HG02798 (cell line): ENCODE measurements around the gene SPATA2.

Experiments
- ATAC-seq: cut with Tn5 transposase; IDR thresholded peaks from one replicate; pipeline ENCODE4 v1.9.1; 2021; ENCODE audit warnings: mild to moderate bottlenecking; ENCODE audit not compliant: unreplicated experiment, poor library complexity

The SPATA2 gene

DNA sequence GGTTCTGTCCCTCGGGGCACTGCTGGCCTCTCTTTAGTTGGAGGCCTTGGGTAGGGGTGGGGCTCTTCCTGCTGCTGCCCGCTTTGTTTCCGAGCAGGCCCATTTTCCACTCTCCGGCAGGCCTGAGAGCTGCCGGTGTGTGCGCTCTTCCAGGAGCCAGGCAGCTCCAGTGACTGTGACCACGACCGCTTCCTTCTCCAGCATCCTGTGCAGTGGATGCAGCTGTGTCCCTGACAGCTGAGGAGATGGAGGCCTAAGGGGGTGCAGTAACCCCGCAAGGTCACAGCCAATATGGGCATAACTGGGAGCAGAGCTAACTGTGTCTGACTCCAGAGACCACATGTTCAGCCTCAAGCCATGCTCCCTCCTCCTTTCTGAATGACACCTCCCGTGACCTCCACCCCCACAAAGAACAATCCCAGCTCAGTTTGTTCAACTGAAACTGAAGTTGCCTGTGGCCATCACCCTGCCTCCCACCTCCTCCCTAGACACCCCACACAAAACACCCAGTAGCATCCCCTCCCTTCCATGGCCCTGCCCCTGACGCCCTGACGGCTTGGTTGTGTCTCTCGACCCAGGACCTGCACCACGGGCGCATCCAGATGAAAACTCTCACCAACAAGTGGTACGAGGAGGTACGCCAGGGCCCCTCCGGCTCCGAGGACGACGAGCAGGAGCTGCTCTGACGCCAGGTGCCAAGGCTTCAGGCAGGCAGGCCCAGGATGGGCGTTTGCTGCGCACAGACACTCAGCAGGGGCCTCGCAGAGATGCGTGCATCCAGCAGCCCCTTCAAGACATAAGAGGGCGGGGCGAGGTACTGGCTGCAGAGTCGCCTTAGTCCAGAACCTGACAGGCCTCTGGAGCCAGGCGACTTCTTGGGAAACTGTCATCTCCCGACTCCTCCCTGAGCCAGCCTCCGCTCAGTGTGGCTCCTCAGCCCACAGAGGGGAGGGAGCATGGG, 27.8 kb downstream of the SPATA2 start:
- ATAC-seq: no peak

DNA sequence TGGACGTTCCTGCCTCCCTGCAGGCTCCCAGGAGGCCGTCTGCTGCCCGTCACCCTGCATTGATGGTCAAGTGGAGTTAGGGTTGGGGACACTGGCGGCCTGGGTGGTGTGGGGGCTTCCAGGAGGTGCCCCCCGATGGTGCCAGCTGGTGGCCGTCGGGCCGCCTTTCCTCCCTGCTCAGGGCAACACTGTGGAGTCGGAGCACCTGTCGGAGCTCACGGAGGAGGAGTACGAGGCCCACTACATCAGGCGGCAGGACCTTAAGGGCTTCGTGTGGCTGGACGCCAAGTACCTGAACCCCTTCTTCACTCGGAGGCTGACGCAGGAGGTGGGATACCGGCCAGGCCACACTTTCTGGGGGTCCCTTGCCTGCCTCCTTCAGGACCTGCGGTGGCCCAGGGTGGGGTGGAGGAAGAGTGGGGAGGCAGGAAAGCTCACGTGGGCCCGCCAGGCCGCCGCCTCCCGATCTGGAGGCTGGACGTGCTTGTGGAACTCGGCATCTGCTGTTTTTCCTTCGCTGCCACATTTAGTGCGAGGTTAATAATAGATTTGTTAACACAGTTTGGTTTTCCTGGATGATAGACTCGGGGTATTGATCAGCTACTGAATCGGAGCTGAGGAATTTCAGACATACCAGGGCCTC, 28.6 kb downstream of the SPATA2 start:
- no peak for ATAC-seq

DNA sequence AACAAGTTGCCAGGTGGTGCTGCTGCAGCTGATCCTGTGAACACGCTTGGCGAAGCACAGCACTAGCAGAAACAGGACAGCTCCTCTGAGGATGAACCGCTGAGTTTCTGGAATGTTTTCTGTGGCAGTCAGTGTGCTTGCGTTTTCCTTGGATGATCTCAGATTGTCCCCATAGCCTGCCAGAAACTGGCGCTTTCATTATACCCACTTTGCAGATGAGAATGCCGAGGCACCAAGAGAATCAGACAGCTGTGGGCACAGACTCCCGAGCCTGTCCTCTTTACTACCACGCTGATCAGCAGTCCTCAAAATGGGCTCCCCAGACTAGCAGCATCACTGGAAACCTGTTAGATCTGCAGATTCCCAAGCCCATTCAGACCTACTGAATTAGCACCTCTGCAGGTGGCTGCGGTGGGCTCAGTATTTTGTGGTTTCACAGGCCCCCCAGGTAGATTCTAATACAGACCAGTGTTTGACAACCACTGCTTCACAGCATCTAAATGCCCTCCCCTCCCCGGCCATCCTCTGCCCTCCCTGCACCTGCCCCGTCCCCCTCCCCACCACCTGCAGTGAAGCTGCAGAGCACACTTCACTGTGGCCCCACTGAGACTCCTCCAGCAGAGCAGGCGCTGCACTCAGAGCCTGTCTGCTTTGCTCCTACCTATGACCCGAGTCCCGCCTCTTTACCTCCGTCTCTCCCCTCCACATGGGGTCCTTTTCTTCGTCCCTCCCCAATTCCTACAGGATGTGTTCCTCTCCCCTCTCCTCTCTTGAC, 29.6 kb downstream of the SPATA2 start:
- ATAC-seq: no peak

DNA sequence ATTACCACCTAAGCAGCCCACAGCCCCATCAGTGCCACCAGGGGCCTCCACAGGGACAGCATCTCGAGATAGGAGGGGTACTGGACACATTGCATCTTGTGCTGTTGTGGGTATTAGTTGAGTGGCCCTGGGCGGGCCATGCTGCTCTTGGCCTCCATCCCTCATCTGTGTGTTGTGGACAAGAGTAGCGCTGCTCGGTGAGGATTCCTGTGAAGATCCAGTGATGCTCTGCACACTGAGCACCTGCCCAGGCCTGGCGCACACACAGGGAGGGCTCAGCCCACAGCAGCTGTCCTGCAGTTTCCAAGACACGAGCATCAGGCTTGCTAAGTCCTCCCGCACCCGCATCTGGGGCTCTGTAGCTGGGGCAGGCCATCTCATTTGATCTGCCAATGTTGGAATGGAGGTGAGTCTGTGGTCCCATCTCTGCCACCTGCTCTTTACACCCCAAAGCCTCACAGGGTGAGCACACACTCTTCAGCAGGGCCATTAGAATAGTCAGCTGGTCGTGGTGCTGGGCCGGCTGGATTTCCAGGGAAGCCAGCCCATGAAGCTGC, 32.0 kb downstream of the SPATA2 start:
- ATAC-seq: no peak

DNA sequence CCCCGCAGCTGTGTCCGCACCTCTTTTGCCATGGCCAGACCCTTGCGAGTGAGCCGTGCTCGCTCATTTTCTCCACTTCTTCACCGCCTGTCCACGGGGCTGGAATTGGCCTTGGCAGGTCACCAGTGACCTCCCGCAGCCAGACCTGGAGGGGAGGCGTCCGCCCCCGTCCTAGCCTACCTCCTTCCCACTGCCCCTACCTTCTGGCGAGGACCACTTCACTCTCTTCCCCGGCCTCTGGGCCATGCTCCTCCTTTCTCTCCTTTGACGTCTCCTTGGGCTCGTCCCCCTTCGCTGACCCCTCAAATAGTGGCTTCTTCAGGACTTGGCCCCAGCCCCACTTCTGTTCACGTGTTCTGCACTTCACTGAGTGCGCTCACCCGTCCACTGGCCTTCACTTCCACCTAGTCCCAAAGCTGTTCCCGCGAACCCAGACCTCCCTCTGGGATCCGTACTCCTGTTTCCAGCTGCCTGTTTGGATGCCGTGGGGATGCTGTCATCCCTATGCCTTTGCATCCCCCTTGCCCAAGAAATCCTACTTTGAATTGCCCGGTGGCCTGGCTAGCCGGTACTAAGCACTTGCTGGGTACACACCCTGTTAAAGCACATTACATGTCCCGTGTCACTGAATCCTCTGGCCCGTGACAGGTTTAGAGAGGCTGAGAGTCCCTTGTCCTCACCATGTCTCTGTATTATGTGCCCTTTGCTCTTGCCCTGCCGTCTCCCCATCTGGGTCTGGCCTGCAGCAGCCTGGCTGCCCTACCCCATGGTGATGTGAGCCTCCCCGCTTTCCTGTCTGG, 33.0 kb downstream of the SPATA2 start:
- no peak for ATAC-seq

DNA sequence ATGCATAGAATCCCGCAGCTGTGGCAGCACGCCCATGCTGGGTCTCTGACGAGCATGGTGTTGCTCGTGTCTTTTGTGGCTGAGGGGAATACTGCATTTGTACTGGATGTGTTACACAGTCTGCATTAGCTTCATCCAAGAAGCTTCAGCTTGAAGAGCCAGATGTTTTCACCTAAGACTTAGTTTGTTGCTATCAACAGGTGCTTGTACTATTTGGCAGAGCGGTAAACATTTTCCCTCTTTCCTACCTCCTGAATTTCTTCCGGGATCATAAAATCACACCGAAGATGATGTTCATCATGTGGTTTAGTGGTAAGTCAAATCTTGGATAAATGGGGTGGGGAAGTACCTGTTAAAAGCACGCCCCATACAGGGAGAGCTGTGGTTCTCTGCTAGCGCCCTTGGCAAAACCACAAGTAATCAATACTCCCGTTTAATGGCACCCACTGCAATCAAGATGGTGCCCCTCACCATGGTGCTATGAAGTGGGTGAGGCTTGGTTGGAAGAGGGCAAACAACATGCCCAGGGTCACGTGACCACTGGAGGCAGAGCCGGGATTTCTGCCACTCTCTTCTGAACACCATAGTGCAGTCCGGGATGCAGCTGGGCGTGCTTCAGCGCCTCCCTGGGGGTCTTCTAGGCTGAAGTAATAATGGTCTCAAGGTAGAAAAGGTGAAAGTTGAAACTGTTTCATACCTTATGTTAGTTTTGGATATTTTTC, 34.4 kb downstream of the SPATA2 start:
- ATAC-seq: no peak

DNA sequence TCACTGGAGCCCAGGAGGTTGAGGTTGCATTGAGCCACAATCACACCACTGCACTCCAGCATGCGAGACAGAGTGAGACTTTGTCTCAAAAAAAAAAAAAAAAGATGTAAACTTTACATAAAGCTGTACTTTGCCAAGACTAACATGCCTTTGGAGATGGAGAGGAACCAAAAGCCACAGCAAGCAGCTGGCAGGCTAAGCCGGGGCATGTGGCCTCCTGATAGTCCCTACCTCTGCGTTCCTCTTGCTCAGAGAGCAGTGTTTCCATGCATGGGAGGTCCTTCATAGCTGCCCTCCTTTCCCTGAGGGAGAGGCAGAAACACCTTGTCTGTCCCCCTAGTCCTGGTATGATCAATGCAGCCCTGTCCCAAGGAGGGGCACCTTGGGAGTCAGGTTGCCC, 35.2 kb downstream of the SPATA2 start:
- no peak for ATAC-seq

DNA sequence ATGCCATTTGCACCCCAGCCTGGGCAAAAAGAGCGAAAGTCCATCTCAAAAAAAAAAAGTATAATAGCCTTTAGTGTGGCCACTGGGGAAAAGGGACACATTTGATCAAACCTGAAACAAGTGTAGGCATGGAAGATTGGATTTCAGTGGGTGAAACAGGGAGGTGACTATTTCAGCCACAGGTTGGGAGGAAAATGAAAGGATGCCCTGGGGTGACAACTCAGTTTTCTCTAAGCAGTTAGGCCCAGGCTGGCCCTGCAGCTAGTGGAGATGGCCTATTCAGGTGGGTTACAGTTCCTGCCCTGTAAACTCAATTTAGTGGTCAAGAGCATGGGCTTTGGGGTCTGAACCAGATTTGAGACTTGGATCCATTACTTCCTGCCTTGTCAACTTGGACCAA, 36.4 kb downstream of the SPATA2 start:
- ATAC-seq: no peak

DNA sequence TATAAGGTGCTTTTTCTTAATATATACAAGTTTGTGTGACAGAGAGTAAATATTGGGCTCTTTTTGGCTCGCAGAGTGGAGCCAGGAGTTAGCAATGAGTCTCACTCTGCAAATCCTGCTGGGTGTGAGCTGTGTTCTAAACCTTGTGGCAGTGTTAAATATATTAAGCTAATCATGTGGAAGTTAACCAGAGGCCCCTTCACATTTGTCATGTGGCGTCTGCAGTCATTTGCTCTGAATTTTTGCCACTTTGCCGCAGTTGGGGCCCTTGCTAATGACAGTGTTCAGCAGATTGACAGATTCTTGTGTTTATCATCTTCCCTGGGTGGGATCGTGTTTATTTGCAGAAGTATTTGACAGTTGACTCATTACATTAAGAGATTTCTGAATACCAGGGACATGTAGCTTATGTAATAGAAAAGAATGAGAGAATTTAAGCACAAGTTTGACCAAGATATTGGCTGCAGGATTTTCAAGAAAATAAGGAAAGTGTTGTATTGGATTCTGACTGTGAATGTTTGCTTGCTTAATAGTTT, 37.9 kb downstream of the SPATA2 start:
- ATAC-seq: no peak

DNA sequence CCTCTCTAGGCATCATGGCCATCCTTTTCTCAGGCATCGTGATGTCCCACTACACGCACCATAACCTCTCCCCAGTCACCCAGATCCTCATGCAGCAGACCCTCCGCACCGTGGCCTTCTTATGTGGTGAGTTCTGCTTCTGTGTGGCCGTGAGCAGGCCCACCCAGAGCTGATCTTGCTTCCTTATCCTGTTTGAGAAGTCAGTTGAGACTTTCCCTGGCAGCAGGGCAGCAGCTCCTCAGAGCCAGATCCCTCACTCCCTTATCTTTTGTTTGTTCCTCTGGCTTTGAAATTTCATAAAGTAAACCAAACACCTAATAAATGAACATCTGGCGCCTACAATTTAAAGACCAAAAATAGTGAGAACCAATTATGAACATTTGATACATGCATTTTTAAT, 40.6 kb downstream of the SPATA2 start:
- ATAC-seq: no peak

DNA sequence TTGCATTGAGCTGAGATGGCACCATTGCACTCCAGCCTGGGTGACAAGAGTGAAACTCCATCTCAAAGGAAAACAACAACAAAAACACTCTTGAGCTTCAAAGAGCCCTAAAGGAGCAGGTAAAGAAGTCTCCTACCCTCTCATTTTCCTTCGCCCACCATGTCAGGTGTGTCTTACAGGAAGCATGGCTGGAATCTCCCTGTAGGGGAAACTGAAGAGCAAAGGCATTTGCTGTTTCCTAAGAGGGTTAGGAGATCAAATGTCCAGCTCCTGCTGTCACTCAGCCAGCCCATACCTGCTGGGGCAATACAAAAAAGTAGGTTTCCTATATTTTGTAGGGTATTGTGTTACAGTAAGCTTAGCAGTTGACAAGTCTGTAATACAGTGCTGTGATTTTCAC, 43.3 kb downstream of the SPATA2 start:
- ATAC-seq: no peak

DNA sequence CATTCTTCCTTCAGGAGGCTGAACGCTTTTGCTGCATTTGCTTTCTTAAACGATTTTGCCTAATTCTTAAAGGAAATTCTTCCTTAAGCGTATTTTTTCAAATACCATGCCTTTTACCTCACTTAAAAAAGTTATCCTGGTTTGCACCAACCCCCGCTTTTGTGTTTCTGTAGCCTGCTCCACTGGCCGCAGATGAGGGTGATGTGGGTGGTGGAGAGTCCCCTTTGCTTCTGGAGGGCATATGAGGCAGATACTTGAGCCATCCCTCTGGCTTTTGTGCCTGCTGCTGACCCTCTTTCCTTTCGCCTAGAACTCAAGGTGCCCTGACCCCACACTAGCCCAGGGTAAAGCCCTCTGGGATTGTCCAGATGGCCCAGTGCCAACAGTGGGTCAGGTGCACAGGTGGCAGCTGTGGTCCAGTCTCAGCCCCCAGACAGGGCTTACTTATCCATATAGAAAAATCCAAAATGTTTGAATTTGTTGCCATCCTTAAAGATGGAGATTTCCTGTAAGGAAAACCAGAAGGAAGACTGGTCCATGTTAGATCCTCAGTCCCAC, 43.9 kb downstream of the SPATA2 start:
- no peak for ATAC-seq

DNA sequence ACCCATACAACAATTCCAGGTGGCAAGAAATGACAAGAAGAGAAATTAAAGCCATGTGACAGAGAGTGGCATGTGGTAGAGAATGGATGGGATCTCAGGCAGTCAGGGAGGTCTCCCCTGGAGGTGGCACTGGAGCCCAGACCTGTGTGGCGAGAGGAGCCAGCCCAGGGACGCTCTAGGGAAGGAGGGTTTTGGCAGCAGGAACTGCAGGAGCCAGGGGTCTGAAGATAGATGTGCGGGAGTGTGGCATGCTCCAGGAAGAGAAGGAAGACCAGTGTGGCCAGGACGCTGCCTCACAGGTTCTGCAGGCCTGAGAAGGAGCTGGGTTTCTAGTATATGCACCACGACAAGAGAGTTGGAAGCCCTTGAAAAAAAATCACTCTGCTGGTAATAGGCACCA, 45.1 kb downstream of the SPATA2 start:
- ATAC-seq: no peak

DNA sequence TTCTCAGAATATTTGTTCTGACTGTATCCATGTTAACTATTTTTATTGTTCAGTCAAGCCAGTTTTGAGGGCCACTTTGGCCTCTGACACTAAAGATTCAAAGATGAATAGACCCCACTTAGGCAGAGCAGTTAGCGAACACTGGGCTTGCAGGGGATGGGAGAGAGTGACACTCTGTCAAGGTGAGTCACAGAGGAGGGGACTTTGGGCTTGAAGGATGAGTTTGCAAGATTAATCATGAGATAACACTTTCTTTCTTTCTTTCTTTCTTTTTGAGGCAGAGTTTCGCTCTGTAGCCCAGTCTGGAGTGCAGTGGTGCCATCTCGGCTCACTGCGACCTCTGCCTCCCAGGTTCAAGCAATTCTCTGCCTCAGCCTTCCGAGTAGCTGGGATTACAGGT, 46.4 kb downstream of the SPATA2 start:
- no peak for ATAC-seq

DNA sequence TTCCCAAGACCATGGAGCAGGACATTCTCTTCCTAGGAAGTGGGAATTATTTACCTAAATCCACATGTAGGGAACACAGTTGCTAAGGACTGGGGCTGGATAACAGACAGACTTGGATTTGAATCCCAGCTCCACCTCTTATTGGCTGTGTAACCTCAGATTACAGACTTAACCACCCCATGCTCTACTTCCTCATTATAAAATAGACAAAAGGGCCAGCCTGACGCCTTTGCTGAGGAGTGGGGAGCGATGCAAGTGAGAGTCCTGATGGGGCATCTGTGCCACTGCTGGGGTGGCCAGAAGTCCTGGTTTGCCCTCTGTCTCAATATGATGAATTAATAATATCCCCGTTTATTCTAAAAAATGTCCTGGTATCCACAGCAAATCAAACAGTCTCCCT, 46.8 kb downstream of the SPATA2 start:
- ATAC-seq: no peak

DNA sequence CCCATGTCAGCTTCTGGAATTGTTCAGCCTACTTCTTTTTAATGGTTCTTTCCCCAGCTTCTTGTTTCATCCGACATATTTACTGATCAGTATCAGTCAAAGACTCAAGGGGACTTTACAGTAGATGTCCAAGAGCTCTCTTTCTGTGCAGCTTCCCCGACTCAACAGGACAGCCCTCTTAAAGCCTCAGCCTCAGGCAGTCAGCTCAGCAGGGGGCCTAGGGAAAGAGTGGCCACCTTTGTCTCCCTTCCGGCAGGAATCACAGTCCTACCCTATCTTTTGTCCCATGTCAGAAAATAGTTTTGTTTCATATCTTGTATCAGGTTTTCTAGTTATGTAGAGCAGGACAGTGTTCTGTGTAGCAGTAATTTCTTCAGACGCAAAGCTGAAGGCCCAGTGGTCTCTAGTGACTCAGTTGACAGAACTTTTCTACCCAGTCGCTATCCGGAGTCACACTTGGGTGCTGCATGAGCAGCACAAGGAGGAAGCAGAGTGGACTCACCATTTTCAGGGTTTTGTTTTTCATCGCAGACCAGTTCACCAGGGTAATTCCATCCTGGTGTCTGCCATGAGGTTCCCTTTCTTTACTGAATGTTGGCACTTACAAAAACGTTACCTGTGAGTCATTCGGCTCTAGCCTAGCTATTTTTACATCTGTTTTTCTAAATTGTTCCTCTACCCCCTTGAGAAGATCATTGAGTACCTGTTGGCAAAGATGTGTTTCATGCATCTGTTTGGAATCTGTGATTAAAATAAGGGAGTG, 47.7 kb downstream of the SPATA2 start:
- ATAC-seq: no peak

DNA sequence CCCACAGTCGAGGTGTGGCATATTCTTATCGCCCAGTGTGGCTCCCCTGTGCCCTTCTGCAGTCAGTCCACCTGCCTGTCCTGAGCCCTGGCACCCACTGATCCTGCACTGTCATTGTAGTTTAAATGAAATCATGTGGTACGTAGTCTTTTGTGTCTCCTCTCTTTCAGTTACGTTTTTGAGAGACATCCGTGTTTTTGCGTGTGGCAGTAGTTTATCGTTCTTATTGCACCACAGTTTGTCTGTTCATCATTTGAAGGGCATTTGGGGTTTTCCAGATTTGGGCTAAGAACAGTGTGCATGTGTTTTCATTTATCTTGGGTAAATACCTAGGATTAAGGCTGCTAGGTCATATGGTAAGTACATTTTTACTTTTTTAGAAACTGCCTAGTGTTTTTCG, 49.3 kb downstream of the SPATA2 start:
- ATAC-seq: no peak

DNA sequence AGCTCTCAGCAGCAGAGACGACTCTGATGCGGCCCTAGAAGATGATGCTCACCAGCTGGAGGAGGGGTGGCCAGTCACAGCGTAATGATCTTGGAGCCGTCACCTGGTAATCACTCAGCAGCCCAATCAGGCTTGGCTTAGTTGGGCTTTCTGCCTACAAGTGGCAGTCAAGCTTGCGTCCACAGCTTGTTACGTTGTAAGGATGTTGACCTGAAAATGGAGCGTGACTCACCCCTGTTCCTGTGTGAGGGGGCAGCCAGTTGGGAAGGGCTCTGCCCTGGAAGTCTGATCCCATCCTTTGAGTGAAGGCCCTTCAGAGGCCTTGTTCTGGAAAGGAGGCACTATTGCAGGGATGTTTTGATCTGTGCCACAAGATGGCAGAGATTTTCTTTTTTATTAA, 49.8 kb downstream of the SPATA2 start:
- no peak for ATAC-seq
